HG02943 (cell line): ENCODE data around the gene SLC16A1.
"Not testable (repeated sequence)": the region's sequence is repeated elsewhere in the genome, so short reads cannot be mapped to it uniquely, and the experiment has no call there.

ENCODE experiments used
- ATAC-seq: cut with Tn5 transposase; IDR thresholded peaks from one replicate; pipeline ENCODE4 v1.9.1; 2021; ENCODE audit warnings: mild to moderate bottlenecking, low read depth, moderate library complexity; ENCODE audit not compliant: unreplicated experiment

The SLC16A1 gene, protein sequence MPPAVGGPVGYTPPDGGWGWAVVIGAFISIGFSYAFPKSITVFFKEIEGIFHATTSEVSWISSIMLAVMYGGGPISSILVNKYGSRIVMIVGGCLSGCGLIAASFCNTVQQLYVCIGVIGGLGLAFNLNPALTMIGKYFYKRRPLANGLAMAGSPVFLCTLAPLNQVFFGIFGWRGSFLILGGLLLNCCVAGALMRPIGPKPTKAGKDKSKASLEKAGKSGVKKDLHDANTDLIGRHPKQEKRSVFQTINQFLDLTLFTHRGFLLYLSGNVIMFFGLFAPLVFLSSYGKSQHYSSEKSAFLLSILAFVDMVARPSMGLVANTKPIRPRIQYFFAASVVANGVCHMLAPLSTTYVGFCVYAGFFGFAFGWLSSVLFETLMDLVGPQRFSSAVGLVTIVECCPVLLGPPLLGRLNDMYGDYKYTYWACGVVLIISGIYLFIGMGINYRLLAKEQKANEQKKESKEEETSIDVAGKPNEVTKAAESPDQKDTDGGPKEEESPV

DNA sequence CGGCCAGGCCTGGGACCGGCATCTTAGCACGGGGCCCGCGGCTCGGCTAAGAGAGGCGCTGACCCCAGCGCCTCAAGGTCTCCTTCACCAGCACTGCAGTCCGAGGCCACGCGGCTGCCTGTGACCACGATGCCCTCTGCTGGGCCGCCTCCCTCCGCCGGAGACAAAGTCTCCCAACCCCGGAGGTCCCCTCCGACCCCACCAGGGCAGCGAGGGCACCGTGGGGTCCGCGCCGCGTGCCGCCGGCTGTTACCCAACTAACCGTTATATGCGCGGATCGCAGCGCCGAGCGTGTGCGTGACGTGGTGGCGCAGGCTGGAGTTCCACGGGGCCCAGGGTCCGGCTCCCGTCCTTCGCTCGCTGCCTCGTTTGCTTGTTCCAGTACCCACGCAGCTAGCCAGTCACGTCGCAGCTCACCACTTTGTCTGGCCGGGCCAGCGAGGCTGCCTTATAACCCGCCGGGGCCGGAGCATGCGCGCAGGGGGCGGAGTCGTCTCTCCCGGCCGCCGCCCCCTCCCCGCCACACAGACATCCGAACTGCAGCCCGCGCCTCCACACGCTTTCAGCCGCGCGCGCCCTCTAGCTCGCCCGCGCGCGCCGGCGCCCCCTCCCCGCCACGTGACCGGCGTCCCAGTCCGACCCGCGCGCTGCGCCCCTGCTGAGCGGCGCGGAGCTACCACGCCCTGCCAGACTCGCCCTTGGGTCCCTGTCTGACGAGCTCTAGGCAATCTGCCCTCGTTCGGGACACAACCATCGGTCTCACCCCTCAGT, at the start of gene SLC16A1:
SLC16A1 (minus strand) TSS at position 424 of the 771 bp plus-strand sequence. CDS start 26,888 bp downstream, outside the sequence.
- peak; percentile 68 for ATAC-seq

DNA sequence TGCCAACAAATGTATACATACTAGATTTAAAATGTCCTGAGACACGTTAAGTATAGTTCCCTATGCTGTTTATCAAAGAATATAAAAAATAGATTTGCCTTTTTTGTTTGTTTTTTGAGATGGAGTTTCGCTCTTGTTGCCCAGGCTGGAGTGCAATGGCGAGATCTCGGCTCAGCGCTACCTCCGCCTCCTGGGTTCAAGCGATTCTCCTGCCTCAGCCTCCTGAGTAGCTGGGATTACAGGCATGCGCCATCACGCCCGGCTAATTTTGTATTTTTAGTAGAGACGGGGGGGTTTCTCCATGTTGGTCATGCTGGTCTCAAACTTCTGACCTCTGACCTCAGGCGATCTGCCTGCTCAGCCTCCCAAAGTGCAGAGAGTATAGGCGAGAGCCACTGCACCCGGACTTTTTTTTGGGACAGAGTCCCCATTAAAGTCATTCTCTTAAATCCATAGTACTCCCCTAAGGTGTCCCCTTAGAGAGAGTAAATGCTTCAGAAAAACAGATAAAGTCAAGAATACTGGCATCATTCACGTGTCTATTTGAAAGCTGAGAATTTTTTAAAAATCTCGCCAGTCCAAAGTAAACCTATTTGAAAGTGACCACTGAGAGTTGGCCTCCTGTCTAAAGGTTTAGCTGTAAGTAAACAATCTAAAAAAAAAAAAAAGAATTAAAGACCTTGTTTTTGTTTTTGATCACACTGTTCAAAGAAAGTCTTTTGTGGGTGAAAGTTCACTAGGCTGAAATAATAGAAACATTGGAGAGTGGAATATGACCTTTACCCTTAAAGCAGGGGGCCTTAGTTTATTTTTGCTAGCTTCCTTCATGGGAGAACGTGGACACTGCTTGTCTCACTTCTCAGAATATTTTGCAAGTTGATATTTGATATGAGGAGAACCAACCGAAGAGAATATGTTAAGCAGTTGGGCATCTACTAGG, 48.0 kb upstream of the SLC16A1 start:
- no peak for ATAC-seq

DNA sequence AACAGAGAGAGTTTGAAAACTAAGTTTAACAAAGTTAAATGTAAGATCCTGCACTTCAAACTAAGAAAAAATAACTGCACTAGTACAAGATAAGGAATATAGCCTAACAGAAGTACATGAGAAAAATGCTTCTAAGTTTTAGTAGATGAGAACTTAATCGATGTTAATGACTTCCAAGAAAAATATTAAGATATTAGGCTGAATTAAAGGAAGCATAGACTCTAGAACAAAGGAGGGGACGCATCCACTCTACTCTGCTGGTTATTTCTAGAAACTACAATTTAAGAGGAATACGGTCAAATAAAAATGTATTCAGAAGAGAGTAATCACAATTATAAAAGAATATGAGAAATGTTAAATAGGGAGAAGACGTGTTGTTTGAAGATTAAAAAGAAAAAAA, 46.3 kb upstream of the SLC16A1 start:
- no peak for ATAC-seq

DNA sequence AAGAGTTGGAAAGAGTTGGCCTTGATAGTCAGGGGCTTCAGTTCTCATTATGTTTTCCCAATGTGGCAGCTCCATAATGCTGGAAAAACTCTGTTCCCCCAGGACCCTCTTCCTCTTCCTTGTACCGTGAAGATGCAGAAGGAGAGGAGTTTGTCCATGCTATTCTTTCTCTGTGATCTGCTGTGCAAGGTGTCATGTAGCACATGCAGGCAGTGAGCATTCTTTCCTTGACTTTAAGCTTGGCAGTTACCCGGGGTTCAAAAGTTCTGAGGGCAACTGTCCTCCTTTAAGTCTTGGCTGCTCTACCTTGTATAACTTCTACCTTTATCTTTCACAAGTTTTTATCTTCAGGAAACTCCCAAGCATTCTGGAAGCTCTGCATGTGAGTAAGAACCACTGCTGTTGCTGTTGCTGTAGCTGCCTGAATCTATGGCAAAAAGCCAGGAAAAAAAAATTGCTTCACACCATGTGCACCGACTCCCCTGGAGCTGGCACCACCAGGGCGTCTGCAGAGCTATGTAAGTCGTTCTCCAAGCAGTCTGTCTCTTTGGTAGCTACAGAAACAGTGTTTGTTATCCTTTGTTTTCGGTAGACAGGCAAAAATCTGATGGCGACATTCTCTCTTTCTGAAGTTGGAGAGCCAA, 42.7 kb upstream of the SLC16A1 start:
- ATAC-seq = no peak

DNA sequence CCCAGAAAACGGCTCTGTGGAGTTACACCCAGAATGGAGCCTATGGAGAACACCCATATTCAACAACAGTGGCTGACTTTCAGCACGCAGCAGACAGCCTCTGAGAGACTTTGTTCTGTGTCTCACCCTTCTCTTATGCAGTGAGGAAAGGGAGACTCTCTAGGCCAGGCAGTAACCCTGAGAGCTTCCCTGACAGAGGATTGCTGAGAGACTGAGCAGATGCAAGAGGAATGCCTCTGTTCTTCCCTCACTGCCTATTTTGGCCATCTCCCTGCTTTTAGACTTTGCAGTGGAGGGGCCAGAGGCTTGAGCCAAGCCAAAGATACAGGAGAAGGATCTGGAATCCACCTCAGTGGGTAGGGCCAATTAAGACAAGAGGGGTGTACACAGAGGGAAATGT, 41.8 kb upstream of the SLC16A1 start:
- no peak for ATAC-seq

DNA sequence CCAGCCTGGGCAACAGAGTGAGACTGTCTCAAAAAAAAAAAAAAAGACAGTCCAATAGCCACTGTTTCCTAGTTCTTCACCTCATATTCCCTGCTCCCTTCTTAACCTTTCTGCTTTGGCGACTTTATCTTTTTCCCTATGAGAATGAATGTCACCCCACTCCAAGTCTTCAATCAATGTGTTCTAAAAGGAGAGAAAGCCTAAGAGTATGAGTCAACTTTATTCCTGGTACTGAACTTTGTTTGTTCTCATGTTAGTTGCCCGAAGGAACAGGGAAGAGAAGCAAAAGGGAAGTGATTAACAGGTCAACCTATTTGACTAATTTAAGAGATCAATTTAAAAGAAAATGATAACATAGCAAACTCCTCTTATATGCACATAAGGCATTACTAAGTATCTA, 39.9 kb upstream of the SLC16A1 start:
- ATAC-seq = no peak

DNA sequence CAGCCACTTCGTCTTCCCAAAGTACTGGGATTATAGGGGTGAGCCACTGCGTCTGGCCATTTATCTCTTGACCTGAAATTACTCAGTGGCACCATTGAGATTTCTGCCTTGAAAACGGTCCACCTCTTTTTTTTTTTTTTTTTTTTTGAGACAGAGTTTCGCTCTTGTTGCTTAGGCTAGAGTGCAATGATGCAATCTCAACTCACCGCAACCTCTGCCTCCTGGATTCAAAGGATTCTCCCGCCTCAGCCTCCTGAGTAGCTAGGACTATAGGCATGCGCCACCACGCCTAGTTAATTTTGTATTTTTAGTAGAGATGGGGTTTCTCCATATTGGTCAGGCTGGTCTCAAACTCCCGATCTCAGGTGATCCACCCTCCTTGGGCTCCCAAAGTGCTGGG, 39.0 kb upstream of the SLC16A1 start:
- not testable (repeated sequence) for ATAC-seq

DNA sequence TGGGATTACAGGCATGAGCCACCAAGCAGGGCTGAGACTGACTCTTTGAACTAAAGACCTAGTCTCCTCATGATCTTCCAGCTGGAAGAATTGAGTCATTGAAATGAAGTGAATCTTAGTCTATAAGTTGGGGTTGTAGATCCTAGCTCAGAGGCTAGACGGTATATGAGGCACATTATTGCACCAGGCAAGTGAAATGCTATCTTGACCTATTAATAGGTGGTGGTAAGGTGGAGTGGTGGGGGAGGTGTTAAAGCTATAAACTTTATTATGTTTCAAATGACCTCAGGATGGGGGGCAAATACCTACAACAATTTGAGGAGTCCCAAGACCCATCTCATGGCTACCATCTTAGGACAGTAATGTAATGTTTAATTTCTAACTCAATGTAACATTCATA, 36.8 kb upstream of the SLC16A1 start:
- no peak for ATAC-seq

DNA sequence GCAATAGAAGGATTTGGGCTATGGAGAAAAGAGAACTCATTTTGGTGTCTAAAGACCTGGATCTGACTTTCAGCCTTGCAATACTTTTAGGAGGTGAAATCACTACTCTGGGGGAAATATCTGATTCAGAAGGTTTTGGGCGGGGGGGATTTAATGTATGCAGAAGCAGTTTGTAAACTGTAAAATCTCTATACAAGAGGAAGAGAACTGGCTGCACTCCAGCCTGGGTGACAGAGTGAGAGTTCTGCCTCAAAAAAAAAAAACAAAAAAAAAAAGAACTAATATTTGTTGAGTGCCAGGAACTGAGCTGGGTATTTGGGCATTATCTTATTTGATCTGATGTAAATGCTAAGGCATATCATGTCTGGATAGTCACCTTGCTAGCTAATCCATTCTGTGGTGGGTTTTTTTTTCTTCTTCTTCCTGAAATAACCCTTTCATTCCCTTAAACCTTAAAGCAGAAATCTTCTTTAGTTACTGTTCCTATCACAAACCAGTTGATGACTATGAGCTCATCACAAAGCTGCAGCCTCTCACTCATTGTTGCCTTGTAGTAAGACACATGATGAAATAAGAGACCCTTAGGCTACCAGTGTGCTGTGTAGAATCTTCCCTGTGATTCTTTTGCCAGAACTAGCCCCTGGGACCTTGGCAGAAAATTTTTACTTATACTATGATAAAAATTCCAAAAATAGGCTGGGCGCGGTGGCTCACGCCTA, 35.6 kb upstream of the SLC16A1 start:
- ATAC-seq = no peak

DNA sequence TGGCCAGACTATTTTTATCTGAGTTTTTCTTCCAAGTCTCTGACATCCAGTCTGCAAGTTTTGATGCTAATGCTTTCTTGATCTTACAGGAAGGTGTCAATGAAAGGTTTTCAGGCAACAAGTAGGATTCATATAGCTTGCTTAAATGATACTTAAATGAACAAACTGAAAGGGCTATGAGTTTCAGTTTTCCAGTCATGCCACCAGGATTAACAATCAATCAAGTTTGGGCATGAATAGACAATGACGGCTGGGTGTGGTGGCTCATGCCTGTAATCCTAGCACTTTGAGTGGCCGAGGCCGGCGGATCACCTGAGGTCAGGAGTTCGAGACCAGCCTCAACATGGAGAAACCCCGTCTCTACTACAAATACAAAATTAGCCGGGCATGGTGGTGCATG, 34.3 kb upstream of the SLC16A1 start:
- ATAC-seq = no peak

DNA sequence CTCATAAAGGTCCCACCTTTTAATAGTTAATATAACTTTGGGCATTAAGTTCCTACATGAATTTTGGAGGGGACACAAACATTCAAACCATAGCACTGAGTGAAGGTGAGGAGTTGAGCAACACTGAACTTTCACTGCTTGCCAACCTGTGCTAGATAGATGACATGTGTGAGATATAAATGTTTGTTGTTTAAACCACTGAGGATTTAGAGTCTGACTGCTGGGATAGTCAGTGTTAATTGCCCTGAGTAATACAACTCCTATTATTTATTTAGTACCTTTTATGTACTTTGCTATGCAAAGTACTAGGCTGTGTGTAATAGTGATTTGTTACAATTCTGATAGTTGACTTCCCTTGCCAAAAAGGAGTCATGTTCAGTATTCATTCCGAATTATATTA, 32.4 kb upstream of the SLC16A1 start:
- no peak for ATAC-seq

DNA sequence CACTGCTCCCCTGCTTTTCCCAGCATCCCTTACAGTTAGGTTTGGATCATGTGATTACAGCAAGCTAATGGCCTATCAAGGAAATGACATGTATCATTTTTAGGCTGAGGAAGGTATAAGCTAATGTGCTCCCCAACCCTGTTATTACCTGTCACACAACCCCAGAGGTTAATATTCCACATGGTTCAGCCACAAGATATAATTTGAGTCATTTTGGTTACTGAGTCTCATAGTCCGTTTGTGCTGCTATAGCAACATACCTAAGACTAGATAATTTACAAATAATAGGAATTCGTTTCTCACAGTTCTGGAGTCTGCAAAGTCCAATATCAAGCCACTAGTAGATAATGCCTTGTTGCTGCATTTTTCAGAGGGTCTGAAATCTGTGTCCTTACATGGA, 29.1 kb upstream of the SLC16A1 start:
- ATAC-seq = no peak

DNA sequence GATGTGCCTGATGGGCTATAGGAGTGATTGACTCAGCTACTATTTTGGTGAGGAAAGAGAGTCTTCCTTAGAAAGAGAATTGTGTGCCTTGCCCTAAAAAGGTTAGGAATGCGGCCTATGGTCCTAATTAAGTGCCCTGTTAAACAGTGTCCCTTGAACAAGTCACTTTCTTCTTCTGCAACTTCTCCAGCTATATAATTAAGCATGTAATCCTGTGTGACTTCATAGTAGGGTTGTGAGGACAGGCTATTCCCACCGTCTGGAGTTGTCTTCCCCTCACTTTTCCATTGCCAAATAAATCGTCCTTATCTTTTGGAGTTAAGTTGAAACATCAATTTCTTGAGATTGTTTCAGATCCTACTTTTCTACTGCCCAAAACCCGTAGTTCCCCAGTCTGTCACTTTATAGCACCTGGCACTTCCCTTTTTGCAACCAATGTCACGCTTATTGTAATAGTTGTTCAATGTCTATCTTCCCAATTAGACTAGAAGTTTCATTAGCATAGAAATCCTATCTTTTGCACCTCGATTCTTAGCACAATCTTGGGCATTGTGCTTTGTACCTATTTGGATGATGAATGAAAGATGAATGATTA, 27.6 kb upstream of the SLC16A1 start:
- no peak for ATAC-seq

DNA sequence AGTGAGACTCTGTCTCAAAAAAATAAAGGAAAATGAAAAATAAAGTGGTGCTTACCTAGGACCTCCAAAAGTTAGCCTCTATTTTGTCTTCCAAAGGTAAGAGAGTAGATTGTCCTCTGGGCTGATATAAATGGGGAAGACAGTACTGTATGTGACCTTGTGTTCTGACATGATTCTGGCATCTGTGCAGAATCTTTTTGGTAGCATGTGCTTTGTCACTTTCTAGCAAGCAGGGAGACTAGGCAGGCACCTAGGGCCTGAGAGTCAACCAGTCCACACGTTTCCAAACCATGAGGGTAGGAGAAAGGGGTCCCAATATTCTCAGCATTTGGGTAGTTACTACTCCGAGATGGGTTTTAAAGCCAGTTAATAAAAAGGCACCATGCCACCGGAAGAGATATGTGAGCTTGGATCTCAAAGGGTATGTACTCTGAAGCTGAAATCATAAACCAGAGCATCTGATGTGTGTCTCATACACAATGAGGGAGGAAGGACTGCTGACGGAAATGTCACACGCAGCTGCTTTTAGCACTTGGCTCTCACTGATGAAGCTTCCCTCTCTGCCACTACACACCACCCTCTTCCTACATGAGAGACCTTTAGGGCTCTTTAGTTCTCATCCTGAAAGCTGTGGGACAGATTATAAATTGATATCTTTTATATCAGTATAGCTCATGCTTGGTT, 27.0 kb upstream of the SLC16A1 start:
- no peak for ATAC-seq

DNA sequence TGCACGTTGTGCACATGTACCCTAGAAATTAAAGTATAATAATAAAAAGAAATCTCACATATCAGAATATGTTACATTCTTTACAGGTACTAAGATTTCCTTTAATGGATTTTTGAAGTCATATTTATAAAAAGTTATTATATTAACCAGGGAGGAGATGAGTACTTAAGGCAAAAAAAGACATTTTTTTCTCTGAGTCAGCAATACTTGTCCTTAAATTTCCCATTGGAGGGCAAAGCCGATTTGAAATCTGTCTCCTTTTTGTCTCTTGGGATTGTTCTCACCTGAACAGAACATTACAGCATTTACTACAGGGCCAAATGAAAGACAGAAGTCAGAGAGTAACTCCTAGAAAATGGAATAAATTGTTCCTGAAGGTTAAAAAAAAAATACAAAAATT, 26.3 kb upstream of the SLC16A1 start:
- no peak for ATAC-seq

DNA sequence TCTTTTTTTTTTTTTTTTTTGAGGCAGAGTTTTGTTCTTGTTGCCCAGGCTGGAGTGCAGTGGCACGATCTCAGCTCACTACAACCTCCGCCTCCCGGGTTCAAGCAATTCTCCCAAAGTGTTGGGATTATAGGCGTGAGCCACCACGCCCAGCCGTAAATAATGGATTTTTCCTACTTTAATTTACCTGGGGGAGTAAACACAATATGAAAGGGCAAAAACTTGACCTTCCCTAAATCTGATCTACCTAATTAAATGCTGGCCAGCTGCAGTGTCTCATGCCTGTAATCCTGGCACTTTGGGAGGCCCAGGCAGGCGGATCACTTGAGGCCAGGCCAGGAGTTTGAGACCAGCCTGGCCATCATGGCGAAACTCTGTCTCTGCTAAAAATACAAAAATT, 25.8 kb upstream of the SLC16A1 start:
- ATAC-seq = not testable (repeated sequence)

DNA sequence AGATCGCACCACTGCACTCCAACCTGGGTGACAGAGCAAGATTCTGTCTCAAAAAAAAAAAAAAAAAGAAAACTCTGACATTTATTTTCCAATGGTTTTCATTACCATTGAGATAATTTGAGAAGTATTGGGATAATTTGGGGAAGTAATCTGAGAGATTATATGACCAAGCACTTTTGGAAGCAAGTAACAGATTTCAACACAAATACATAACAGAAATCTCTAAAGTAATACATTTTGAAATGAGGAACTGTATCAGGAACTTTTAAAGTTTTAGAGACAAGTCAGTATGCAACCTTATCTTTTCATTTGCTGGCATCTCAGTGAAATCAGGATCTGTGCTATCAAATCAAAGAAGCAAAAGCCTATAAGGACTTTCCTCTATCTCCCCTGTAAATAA, 25.4 kb upstream of the SLC16A1 start:
- ATAC-seq = no peak

DNA sequence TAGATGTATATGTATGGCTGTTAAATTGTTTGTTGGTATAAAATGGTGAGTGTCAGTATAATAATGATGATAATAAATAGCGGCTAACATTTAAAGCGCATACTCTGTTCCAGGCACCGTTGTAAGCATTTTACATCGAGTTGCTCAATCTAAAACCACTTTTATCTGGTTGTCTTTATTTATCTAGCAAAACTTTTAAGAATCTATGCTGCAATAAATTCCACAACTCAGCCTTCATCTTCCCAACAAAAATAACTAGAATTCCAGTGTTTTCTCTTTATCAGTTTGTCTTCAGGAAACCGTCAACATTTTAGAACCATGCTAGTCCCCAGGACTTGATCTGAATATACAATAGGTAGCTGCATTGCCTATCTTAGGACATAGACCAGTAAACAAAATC, 19.3 kb upstream of the SLC16A1 start:
- ATAC-seq = no peak

DNA sequence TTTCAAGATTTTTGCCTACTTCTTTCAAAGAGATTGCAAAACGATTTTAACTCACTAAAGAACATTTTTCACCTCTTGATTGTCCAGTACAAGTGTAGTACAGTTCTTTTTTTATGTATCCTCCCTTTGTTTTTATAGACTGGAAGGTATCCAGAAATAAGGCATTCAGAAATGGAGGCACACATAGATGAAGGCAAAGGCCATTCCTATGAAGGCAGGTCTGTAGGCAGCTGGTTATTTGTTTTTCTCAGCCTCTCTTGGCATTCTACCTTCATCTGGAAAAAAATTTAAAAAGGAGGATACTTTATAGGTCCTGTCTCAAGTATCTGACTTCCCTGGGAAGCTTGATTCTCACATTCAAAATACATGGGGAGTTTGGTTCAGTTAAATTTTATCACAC, 18.6 kb upstream of the SLC16A1 start:
- ATAC-seq = no peak
